HG03135 (cell line): ENCODE data around the gene GPR179.

Source experiments
- ATAC-seq: cut with Tn5 transposase; IDR thresholded peaks from one replicate; pipeline ENCODE4 v1.9.1; 2021; ENCODE audit warnings: mild to moderate bottlenecking, moderate library complexity; ENCODE audit not compliant: unreplicated experiment

GPR179 gene

GRCh38 chr17:38349097-38349730, 5.5 kb upstream of the GPR179 start:
- ATAC-seq: no peak

DNA sequence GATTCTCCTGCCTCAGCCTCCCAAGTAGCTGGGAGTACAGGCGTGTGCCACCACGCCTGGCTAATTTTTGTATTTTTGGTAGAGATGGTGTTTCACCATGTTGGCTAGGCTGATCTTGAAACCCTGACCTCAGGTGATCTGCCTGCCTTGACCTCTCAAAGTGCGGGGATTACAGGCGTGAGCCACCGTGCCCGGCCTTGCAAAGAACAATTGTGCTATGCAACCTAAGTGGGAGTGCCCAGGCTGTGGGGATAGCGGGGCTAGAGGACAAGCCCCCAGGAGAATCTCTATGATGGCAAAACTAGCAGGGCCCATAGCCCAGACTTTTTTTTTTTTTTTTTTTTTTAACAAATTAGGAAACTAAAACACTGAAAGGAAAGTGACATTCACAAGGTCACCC, 2.0 kb upstream of the GPR179 start:
- ATAC-seq: no peak

DNA sequence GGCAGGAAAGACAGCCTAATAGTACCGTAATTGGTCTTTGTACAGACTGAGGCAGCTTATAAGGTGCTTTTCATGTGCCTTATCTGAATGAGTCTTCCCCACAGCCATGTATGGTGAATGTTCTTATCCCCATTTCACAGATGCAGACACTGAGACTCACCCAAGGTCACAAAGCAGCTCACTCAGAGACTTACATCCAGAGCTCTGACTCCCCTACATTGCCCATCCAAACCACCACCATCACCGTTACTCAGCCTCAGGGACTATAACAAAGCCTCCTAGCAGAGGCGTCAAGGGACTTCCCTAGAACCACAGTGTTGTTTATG, 627 bp upstream of the GPR179 start:
- no peak for ATAC-seq

DNA sequence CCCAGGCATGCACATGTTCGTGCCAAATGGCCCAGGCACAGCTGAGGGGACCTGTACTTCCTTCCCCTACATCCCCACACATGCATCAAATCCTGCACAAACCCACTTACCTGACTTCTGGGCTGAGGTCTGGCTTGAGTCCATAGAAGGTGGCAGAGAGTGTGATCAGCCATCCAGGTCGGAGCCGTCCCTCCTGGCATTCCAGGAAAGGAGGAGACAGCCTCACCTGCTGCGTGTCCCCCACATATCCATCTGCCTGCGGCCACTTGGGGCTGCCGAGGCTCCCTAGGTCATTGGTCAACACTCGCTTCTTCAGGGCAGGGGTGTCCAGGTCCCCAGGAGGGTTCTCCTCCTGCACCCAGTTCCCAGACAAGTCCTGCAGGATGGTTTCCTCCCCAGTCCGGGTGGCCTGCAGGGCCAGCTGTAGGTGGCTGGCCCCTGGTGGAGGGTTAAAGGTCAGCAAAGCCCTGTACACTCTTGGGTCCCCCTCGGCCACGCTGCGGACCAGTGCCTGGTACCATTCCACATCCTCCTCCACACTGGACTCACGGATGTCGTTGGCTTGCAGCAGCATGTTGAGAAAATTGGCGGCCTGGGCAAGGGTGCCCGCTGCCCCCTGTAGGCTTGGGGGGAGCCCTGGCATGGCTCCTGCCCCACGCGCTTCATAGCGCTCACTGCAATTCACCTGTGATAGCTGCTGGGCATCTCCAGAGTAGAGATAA, 709 bp downstream of the GPR179 start:
- no peak for ATAC-seq

DNA sequence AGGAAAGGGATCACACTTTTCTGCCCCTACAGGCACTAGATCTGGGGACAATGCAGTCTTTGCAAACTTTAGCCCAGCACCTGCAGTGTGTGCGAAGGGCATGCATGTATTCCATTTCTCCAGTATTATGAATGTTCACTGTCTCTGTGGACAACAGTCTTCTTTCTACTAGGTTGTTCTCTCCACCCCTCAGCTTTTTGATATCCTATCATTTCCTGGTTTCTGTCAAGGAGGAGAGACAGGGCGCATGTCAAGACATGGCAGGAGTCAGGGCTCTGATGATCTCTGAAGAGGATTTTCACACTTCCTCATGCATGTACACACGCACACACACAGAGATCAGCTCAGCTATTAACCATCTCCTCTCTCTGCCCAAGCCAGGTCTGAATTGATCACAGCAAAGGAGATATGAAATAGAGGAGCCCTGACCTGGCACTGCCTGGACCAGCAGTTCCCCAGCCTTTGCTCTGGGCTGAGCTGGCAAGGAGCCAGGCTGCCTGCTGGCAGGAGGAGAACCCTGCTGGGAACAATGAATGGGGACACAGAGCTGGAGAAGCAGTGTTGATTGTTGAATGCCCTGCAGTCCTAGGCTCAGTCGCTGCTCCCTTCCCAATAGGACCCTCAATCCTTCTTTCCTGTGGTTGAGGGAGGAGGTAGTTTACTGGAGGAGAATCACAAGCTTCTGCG, 2.6 kb downstream of the GPR179 start:
- ATAC-seq: no peak

GRCh38 chr17:38339891-38340290, 3.9 kb downstream of the GPR179 start:
- ATAC-seq: no peak

GRCh38 chr17:38338535-38338934, 5.2 kb downstream of the GPR179 start:
- no peak for ATAC-seq

- ATAC-seq: no peak
These were observed 5.7 kb downstream of the GPR179 start for GRCh38 chr17:38338053-38338452.

DNA sequence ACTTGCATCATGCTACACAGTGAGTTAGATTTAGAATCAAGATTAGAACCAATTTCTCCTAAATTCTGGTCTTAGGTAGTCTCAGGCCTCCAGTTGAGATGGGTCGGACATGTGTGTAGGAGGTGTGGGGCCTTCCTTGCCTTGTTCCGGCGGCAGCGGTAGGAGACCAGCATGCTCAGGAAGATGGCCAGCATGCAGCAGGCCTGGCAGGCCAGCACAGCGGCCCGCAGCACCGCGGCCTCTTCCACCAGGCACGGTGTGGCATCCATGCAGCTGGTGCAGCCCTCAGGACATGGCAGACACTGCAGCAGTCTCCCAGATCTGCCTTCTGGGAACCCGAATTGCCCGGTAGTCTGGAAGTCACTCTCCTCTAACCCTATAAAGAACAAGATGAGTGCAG, 6.9 kb downstream of the GPR179 start:
- ATAC-seq: no peak

DNA sequence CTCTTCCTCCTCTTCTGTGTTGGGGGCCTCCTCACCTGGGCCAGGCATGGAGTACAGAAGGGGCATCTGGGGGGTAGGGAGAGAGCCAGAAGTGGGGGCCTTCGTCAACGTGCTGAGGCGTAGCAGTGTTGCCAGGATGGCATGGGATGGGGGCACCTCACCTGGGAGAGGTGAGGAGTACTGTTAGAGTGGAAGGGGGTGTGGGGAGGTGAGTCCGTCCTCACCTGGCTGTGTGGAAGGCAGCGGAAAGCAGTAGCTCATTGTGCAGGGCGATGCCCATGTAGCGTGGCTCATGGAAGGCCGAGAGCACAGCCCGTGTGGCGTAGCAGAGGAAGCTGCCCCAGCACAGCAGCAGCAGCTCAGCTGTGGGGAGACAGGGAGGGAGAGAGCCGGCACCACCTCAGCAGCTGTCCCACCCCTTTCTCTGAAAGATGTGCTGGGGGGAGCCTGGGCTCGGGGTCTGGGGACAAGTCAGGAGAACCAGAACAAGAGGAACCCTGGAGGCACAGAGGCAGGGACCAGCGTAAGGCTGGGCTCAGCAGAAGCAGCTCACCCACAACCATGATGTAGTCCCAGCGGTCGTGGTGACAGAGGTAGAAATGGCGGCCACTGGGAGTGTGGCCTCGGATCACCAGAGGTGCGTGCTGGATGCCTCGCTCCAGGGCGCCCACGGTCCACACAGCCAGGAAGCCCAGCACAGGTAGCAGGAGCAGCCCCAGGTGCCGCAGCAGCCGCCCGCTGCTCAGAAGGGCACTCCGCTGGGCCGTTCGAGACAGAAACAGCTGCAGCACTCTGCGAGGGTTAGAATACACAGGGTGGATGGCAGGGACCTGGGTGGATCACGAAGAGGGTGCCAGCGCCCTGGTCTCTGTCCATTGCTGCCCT, 9.0 kb downstream of the GPR179 start:
- no peak for ATAC-seq

DNA sequence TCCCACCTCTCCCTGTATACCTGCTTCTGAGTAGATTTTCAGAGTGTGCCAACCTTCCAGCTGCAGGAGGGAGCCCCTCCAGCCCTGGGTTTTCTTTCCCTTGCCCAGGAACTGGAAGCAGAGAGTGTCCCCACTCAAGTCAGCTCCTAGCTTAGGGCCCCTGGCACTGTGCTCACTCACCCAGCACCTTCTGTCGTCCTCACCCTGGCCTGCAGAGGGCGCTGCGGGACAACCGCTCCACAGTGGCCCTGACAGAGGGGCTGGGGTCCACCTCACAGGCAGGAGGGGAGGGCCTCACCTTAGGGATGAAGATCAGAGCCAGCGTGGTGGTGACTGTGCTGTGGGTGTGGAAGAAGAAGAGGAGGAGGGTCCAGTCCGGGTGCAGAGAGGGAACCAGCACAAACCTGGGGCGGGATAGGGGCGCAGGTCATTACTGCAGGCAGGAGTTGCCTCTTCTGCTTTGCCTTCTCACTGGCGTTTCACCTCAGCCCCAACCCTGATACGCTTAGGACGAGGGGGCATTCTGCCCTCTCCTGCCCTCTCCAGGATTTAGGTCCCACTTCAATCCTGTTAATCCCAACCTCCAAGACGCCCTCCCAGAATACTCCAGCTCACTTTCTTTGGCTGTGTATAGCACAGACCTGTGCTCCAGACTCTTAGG, 10.0 kb downstream of the GPR179 start:
- no peak for ATAC-seq

GRCh38 chr17:38332735-38333134, 11.0 kb downstream of the GPR179 start:
- ATAC-seq: no peak

DNA sequence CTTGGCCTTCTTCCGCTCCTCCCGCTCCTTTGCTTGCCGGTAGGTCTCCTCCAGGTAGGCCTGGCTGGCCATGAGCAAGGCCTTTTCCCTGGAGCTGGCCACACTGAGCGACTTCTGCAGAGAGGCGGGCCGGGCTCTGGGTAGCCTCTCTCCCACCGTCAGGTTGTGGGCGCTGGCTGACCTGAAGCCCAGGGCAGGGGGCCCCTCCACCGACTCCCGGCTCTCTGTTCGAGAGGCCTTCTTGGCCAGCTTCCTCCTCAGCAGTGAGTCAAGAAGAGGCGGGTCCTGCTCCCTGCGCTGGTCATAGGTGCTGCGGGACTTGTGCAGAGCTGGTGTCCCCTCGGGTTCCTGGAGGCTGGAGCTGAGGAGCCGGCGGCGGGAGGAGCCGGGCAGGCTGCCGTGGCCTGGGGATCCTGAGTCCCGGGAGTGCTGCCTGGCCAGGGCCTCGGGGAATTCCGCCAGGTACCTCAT, 12.8 kb downstream of the GPR179 start:
- no peak for ATAC-seq

DNA sequence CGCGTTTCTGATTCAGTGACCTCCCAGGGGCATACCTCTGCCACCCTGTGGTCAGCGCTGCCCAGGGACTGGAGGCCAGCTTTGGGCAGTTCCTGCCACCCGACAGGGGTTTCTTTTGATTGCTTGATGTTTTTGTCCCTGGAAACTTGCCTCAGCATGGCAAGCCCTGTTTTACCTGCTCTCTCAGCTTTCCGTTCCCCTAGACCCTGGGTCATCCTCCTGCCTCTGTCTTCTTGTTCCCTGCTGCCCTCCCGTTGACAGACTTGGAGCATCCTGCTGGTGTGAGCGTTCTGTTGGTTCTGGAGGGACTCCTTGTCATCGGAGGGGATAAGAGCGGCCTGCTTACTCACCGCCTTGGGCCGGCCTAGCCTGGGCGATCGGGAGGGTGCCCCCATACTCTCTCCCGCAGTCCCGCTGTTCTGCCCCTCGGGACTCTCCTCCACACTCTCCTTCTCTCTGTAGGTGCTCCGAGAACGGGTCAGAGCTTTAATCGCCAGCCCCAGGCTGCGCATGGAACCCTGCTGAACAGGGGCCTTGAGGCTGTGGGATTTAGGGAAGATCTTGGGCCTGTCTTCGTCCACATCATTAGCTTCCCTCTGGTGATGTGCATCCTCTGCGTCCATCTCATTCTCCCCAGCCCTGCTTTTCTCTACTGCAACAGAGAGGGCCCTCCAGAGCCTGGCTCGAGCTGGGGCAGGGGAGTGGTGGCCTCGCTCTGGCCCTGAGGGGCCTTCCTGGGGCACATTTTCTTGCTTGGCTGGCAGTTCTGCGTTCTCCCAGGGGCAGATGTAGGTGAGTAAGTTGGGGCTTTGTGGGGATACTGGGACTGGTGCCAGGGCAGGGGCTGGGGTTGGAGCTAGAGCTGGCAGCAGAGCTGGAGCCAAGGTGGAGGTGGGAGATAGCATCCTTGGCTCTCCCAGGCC, 13.7 kb downstream of the GPR179 start:
- ATAC-seq: no peak

- ATAC-seq: no peak
These were observed 14.5 kb downstream of the GPR179 start for GRCh38 chr17:38329284-38329683.

- no peak for ATAC-seq
These were observed 15.1 kb downstream of the GPR179 start for GRCh38 chr17:38328620-38329019.

DNA sequence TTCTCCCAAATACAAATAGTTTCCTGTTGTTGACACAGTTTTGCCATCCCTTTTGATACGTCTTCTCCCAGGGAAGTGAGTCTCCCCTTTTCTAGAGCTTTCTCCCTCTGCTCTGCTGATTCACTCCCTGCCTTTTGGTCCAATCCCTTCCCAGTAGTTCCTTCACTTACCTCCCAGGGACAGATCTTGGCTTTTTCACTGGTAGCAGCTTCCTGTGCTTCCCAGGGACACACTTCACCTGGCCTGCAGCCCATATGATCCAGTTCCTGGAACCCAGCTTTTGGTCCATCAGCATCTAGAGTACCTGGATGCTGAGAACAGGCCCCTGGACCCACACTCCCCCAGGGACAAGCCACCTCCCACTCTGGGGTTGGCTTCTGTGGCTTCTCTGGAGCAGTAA, 15.8 kb downstream of the GPR179 start:
- no peak for ATAC-seq

GRCh38 chr17:38326996-38327792, 16.6 kb downstream of the GPR179 start:
- ATAC-seq: no peak
